Stimulated activated CD8-positive, alpha-beta memory T cell treated with anti-CD3 and anti-CD28 coated beads, Interleukin-7, amount 100 ng/mL, for 48 hours (primary cell): ENCODE results near the gene SLC15A3.

Experiments
- DNase-seq, 2 donors: peaks; one replicate each; pipeline ENCODE4 v3.0.0-alpha.2; 2020; ENCODE audit warnings: low read depth in 1 of 2; ENCODE audit errors: extremely low read depth in 1 of 2

The SLC15A3 gene

GRCh38 chr11:60899046-60899936 is 52.7 kb downstream of the SLC15A3 start:
- no peak for DNase-seq

GRCh38 chr11:60897496-60897895 is 54.5 kb downstream of the SLC15A3 start:
- DNase-seq: no peak

DNA sequence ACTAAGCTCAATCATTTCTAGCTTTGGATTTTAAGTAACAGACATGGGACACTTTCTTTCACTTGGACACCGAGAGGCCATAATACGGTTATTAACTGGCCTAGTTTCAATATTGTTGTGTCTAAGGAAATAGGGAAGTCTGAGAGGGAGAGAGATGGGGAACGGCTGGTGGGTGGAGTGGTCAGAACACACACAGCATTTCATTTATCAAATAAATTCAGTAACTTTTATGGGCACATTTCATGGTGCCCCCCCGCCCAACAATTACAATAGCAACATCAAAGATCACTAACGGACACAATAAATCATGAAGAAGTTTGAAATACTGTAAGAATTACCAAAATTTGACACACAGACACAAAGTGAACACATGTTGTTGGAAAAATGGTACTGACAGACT is 56.3 kb downstream of the SLC15A3 start:
- DNase-seq: no peak

- DNase-seq: no peak
These were observed 60.8 kb downstream of the SLC15A3 start for GRCh38 chr11:60891103-60891741.

GRCh38 chr11:60890696-60891095 is 61.3 kb downstream of the SLC15A3 start:
- no peak for DNase-seq

DNA sequence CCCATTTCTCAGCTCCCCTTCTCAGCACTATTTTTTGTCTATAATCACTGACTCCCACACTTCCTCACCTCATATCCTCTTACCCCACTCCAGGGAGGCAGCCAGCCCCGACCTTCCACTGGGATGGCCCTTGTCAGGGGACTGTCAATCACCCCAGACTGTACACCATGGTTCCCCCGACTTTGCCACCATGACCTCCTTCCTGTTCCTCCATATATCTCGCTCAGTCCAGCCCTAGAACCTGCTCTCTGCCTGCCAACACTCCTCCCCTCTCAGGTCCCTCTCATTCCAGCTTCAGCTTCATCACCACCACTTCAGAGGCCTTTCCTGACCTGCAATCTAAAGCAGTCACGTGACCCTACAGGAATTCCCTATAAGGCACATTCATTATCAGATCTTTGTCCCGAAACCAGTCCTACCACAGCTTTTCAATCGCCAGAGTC is 62.1 kb downstream of the SLC15A3 start:
- DNase-seq: no peak

GRCh38 chr11:60887556-60887955 is 64.4 kb downstream of the SLC15A3 start:
- no peak for DNase-seq
